Cardiac fibroblast (primary cell): ENCODE results near the gene XRCC6.
A peak's percentile ranks its signal among the peaks of the same experiment; 100 is the strongest.
"Not testable (repeated sequence)": the region's sequence is repeated elsewhere in the genome, so short reads cannot be mapped to it uniquely, and the experiment has no call there.

Source experiments
- DNase-seq, 2 donors: peaks; one replicate each; pipeline versions ENCODE4 v3.0.0 to v3.0.0-alpha.2; 2010; ENCODE audit warnings: low read depth in 2 of 2
- H3K4me3 ChIP-seq, 2 donors: replicated peaks in 1 of 2; 1 replicate in 1 of 2; 2 replicates in 1 of 2; pipeline ENCODE4 v1.5.1; 2011; ENCODE audit warnings: low read depth in 2 of 2, low read length in 2 of 2, mild to moderate bottlenecking in 2 of 2, moderate library complexity in 1 of 2
- CTCF ChIP-seq: IDR thresholded peaks from one replicate; pipeline ENCODE4 v1.5.1; 2011; ENCODE audit warnings: low read depth, mild to moderate bottlenecking, low read length, inconsistent platforms

XRCC6 gene

GRCh38 chr22:41661088-41661487, 40.0 kb downstream of the XRCC6 start:
- DNase-seq, result no peak
- no peak for TF ChIP-seq CTCF
- H3K4me3 ChIP-seq, result no peak overlapping the region

- no peak for DNase-seq
- no peak for TF ChIP-seq CTCF
- H3K4me3 ChIP-seq, result no peak overlapping the region
These were observed 40.6 kb downstream of the XRCC6 start for GRCh38 chr22:41661713-41662112.

GRCh38 chr22:41663594-41663993, 42.5 kb downstream of the XRCC6 start:
- not testable (repeated sequence) for DNase-seq, H3K4me3 ChIP-seq

GRCh38 chr22:41664490-41664889, 43.4 kb downstream of the XRCC6 start:
- no peak for DNase-seq
- TF ChIP-seq CTCF, result no peak
- no peak overlapping the region for H3K4me3 ChIP-seq

GRCh38 chr22:41664951-41665350, 43.9 kb downstream of the XRCC6 start:
- no peak overlapping the region for H3K4me3 ChIP-seq
- DNase-seq, result no peak
- no peak for TF ChIP-seq CTCF

GRCh38 chr22:41668971-41669911, 48.1 kb downstream of the XRCC6 start:
- peak; percentile 65 to 77 for DNase-seq
- no peak for TF ChIP-seq CTCF
- no peak overlapping the region for H3K4me3 ChIP-seq

- not testable (repeated sequence) for H3K4me3 ChIP-seq
- peak in 1 of 2 donors; percentile 72 for DNase-seq
These were observed 51.0 kb downstream of the XRCC6 start for GRCh38 chr22:41672096-41672495.
